CD14-positive monocyte (primary cell): ENCODE data around the gene PROB1. TPM values are rescaled to one million over a fixed set of nuclear protein-coding genes. Genes with fewer than 3 reads are reported as not detected.

ENCODE experiments used
- DNase-seq, 3 donors: peaks; one replicate each; pipeline ENCODE4 v3.0.0-alpha.2; 2011 to 2022
- H2AFZ ChIP-seq: 2 replicates; pipeline ENCODE4 v1.6.0; 2012; ENCODE audit warnings: mild to moderate bottlenecking, low read depth, low read length, inconsistent platforms; ENCODE audit not compliant: insufficient read depth, poor library complexity, severe bottlenecking
- H3K27ac ChIP-seq, 2 donors: 1 replicate in 1 of 2; 2 replicates in 1 of 2; pipeline ENCODE4 v1.5.1; 2012 to 2013; ENCODE audit warnings: low read length in 2 of 2, control low read depth in 1 of 2, inconsistent platforms in 1 of 2, low read depth in 1 of 2, mild to moderate bottlenecking in 1 of 2
- H3K27me3 ChIP-seq, 2 donors: one replicate each; pipeline versions ENCODE4 v1.6.0 to v1.6.1; 2011 to 2013; ENCODE audit warnings: low read length in 2 of 2; ENCODE audit not compliant: control insufficient read depth in 2 of 2, insufficient read depth in 2 of 2
- H3K36me3 ChIP-seq, 2 donors: replicated peaks in 1 of 2; 1 replicate in 1 of 2; 2 replicates in 1 of 2; pipeline versions ENCODE4 v1.5.1 to v1.6.1; 2012 to 2013; ENCODE audit warnings: low read length in 2 of 2, control low read depth in 1 of 2, inconsistent platforms in 1 of 2, mild to moderate bottlenecking in 1 of 2; ENCODE audit not compliant: insufficient read depth in 2 of 2, control insufficient read depth in 1 of 2
- H3K4me1 ChIP-seq, 2 donors: 1 replicate in 1 of 2; 2 replicates in 1 of 2; pipeline versions ENCODE4 v1.5.1 to v1.6.1; 2012 to 2013; ENCODE audit warnings: low read length in 2 of 2, control low read depth in 1 of 2, inconsistent platforms in 1 of 2, mild to moderate bottlenecking in 1 of 2, moderate library complexity in 1 of 2; ENCODE audit not compliant: insufficient read depth in 2 of 2, control insufficient read depth in 1 of 2
- H3K4me2 ChIP-seq: replicated peaks from 2 replicates; pipeline ENCODE3; 2012; ENCODE audit warnings: low read length, moderate library complexity, mild to moderate bottlenecking; ENCODE audit not compliant: poor library complexity, severe bottlenecking; ENCODE audit errors: extremely low read depth
- H3K4me3 ChIP-seq, 3 experiments: fragments of 200-600 bp in 1 of 3; sonication (generic) in 1 of 3; replicated peaks in 1 of 3; 1 replicate in 2 of 3; 2 replicates in 1 of 3; pipeline ENCODE4 v1.5.1; 2011 to 2013; ENCODE audit warnings: low read length in 3 of 3, mild to moderate bottlenecking in 3 of 3, control low read depth in 2 of 3, low read depth in 2 of 3, inconsistent platforms in 1 of 3, moderate library complexity in 1 of 3
- H3K79me2 ChIP-seq: 2 replicates; pipeline ENCODE4 v1.6.0; 2012; ENCODE audit warnings: mild to moderate bottlenecking, control low read depth, inconsistent platforms, low read length, moderate library complexity; ENCODE audit not compliant: insufficient read depth
- H3K9ac ChIP-seq: 2 replicates; pipeline ENCODE4 v1.6.0; 2017; ENCODE audit warnings: low read length, mild to moderate bottlenecking; ENCODE audit not compliant: insufficient read depth, poor library complexity, severe bottlenecking
- H3K9me3 ChIP-seq, 2 donors: replicated peaks in 1 of 2; 1 replicate in 1 of 2; 2 replicates in 1 of 2; pipeline versions ENCODE4 v1.5.1 to v1.6.1; 2012 to 2013; ENCODE audit warnings: low read length in 2 of 2, control low read depth in 1 of 2; ENCODE audit not compliant: control insufficient read depth in 1 of 2, insufficient read depth in 1 of 2
- H4K20me1 ChIP-seq: 2 replicates; pipeline ENCODE4 v1.6.0; 2012; ENCODE audit warnings: mild to moderate bottlenecking, low read length, control low read depth, moderate library complexity; ENCODE audit not compliant: insufficient read depth
- H3K27ac Mint-ChIP-seq, 7 donors: one replicate each; pipeline ENCODE4 v1.8.0; 2020; ENCODE audit warnings: mild to moderate bottlenecking in 7 of 7, mixed read lengths in 7 of 7, moderate library complexity in 6 of 7, inconsistent platforms in 2 of 7
- H3K27me3 Mint-ChIP-seq, 3 donors: one replicate each; pipeline ENCODE4 v1.8.0; 2021 to 2022; ENCODE audit warnings: low read depth in 3 of 3, mild to moderate bottlenecking in 3 of 3, mixed read lengths in 3 of 3, moderate library complexity in 3 of 3, inconsistent platforms in 1 of 3
- H3K36me3 Mint-ChIP-seq, 2 donors: one replicate each; pipeline ENCODE4 v1.8.0; 2020; ENCODE audit warnings: mixed read lengths in 2 of 2, inconsistent platforms in 1 of 2, mild to moderate bottlenecking in 1 of 2
- H3K4me1 Mint-ChIP-seq: one replicate; pipeline ENCODE4 v1.8.0; 2020; ENCODE audit warnings: mild to moderate bottlenecking, mixed read lengths
- H3K4me3 Mint-ChIP-seq, 2 donors: one replicate each; pipeline ENCODE4 v1.8.0; 2020; ENCODE audit warnings: mild to moderate bottlenecking in 2 of 2, mixed read lengths in 2 of 2, moderate library complexity in 1 of 2
- H3K9me3 Mint-ChIP-seq, 7 donors: one replicate each; pipeline ENCODE4 v1.8.0; 2020 to 2022; ENCODE audit warnings: mixed read lengths in 7 of 7, mild to moderate bottlenecking in 6 of 7, moderate library complexity in 6 of 7, inconsistent platforms in 2 of 7
- CTCF ChIP-seq: fragments of 200-600 bp; IDR thresholded peaks from one replicate; pipeline ENCODE4 v1.8.0; 2022; ENCODE audit warnings: antibody characterized with exemption, mild to moderate bottlenecking
- WGBS: methylation state at CpG from one replicate; pipeline ENCODE4 v1.1.5; 2013; ENCODE audit warnings: missing lambda C conversion rate; ENCODE audit not compliant: insufficient coverage; 5-methylcytosine and 5-hydroxymethylcytosine counted together
- intact Hi-C, 2 donors: fragments of 100-400 bp; cut with micrococcal nuclease; formaldehyde crosslinking; loops; one replicate each; pipeline versions ENCODE4 v1.15.0 to v1.15.1; 2023
- polyA plus RNA-seq, 3 donors: library from polyadenylated mRNA; depleted of rRNA in 1 of 3; unstranded in 2 of 3; stranded (reverse) in 1 of 3; fragments of 300-500 nt in 2 of 3; fragments of >200 nt in 1 of 3; fragmentation: Illumina TruSeq in 2 of 3; gene quantifications; 1 replicate in 2 of 3; 2 replicates in 1 of 3; pipeline ENCODE4 v1.2.3, GENCODE V29; 2012 to 2021

The PROB1 gene
- polyA plus RNA-seq, 3 donors, result 0.05 to 0.11 TPM; not detected in 1

GRCh38 chr5:139389701-139390638 lies 4.9 kb downstream of the PROB1 start, which contains the start of gene MZB1:
MZB1 (minus strand) TSS chr5:139389913; CDS start chr5:139389856, 57 bp downstream.
- no peak within 1 kb of the TSS for H3K4me3 ChIP-seq
- peaks cover 40 to 57% of the 10 kb centered on the region in 2 donors for H3K4me1 ChIP-seq
- H3K27ac ChIP-seq, result no peak within 1 kb of the TSS
- H3K36me3 ChIP-seq, result no peaks in the 10 kb centered on the region
- no peak within 1 kb of the TSS for H3K4me2 ChIP-seq
- H3K9me3 ChIP-seq, result peaks cover 0 to 5% of the 10 kb centered on the region in 2 donors
- H2AFZ ChIP-seq, result no peak within 1 kb of the TSS
- WGBS, result 40% methylated on average over 7 of the region's 11 CpGs
- no peak for TF ChIP-seq CTCF
- peaks cover 5% of the 10 kb centered on the region in 2 donors for H3K36me3 Mint-ChIP-seq
- peaks cover 0 to 9% (median 5%) of the 10 kb centered on the region in 7 donors for H3K9me3 Mint-ChIP-seq
- intact Hi-C loops, result no loop called here
- no peak for DNase-seq
- H3K4me3 Mint-ChIP-seq, result peak within 1 kb of the TSS in 1 of 2 donors; percentile 24
- no peaks in the 10 kb centered on the region for H4K20me1 ChIP-seq
- H3K9ac ChIP-seq, result no peak within 1 kb of the TSS
- H3K79me2 ChIP-seq, result no peaks in the 10 kb centered on the region
- H3K27me3 ChIP-seq, result peaks cover 12 to 37% of the 10 kb centered on the region in 2 donors
- peak within 1 kb of the TSS in 3 of 7 donors; percentile 26 to 72 (median 59) for H3K27ac Mint-ChIP-seq
- H3K27me3 Mint-ChIP-seq, result peaks cover 43 to 54% (median 53%) of the 10 kb centered on the region in 3 donors
- peaks cover 52% of the 10 kb centered on the region for H3K4me1 Mint-ChIP-seq

GRCh38 chr5:139388198-139388821 lies 6.6 kb downstream of the PROB1 start:
- Histone ChIP-seq H3K9ac (no peak overlapping the region), H3K4me2 (no peak overlapping the region), H4K20me1 (no peaks in the 10 kb centered on the region), H3K27me3 (peaks cover 8 to 26% of the 10 kb centered on the region in 2 donors), H3K79me2 (no peaks in the 10 kb centered on the region), H3K27ac (no peak overlapping the region), H3K9me3 (no peaks in the 10 kb centered on the region), H3K4me3 (no peak overlapping the region), H3K36me3 (no peaks in the 10 kb centered on the region), H3K4me1 (peaks cover 39 to 50% of the 10 kb centered on the region in 2 donors), H2AFZ (no peak overlapping the region)
- intact Hi-C loops, result no loop called here
- TF ChIP-seq CTCF, result no peak
- peaks cover 0 to 5% (median 3%) of the 10 kb centered on the region in 7 donors for H3K9me3 Mint-ChIP-seq
- peaks cover 31 to 42% (median 37%) of the 10 kb centered on the region in 3 donors for H3K27me3 Mint-ChIP-seq
- 0% methylated on average over 5 of the region's 8 CpGs for WGBS
- no peak overlapping the region for H3K4me3 Mint-ChIP-seq
- no peak for DNase-seq
- peak overlapping the region in 1 of 7 donors; percentile 50 for H3K27ac Mint-ChIP-seq
- peaks cover 5% of the 10 kb centered on the region in 2 donors for H3K36me3 Mint-ChIP-seq
- peaks cover 54% of the 10 kb centered on the region for H3K4me1 Mint-ChIP-seq
